ENCODE data around the gene AFF3.
"Not testable (repeated sequence)": the region's sequence is repeated elsewhere in the genome, so short reads cannot be mapped to it uniquely, and the experiment has no call there.

Gene AFF3

DNA sequence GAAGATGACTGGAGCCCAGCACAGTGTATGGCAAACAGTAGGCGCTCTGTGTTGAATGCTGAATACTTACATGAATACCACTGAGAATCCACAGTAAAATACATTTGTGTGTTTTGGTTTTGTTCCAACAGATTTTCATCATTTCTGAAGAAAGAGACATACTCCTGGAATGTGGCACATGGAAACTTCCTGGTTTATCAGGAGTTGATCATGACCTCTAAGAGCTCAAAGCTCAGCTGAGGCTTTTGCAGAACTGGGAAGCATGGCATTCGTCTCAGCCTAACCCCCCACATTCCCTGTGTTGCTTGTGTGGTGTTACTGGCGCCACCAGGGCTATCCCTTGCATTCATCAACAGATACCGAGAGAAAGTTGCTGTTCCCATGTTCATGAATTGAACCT is 335.6 kb downstream of the AFF3 start:
- in situ Hi-C loops (cut with HindIII; ENCODE audit: low sequenced_read_pairs) = no loop called here

DNA sequence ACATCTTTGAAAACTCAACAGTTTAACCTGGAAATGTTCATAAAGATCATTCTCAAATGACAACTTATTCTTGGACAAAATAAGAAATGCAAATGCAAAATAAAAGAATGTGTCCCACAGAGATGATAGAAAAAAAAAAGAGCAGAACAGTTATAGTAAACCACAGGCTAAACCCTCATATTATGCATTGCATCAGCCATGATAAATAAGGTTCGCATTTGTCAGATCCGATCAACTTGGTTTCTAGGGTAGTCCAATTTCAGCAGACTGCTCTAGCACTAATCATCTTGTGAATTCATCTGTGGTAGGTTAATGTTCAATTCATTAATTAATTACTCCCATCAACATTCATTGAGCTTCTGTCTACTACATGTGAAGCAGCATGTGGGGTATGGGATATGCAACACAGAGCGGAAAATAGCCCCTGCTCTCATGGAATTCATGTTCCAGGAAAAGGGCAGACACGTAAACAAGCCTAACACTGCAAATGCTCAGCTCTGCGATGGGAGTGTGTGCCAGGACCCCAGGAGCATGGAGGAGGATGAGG is 336.4 kb downstream of the AFF3 start:
- in situ Hi-C loops (cut with HindIII; ENCODE audit: low sequenced_read_pairs) = no loop called here

GRCh38 chr2:99803846-99804245 is 338.5 kb downstream of the AFF3 start:
- in situ Hi-C loops (cut with HindIII; ENCODE audit: low sequenced_read_pairs) = no loop called here

- in situ Hi-C loops (cut with HindIII; ENCODE audit: low sequenced_read_pairs) = no loop called here
These were observed 339.7 kb downstream of the AFF3 start for GRCh38 chr2:99802734-99803133.

- in situ Hi-C loops (cut with HindIII; ENCODE audit: low sequenced_read_pairs) = no loop called here
These were observed 341.0 kb downstream of the AFF3 start for GRCh38 chr2:99801327-99801901.

DNA sequence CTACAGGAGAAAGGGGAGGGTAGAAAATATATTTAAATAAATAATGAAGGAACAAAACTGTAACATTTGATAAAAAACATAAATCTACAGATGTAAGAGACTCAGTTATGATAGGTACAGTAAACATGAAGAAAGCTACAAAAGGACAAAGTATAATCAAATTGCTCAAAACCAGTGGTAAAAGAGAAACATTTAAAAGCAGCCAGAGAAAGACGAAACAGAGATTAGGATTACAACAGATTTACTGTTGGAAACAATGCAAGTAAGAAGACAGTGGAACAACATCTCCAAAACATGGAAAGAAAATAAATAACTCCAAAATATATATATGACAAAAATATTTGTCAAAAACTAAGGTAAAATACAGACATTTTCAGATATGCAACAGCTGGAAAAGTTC is 344.9 kb downstream of the AFF3 start:
- in situ Hi-C loops (cut with HindIII; ENCODE audit: low sequenced_read_pairs) = no loop called here

- in situ Hi-C loops (cut with HindIII; ENCODE audit: low sequenced_read_pairs) = no loop called here
These were observed 348.0 kb downstream of the AFF3 start for GRCh38 chr2:99794414-99794813.

GRCh38 chr2:99793022-99793421 is 349.4 kb downstream of the AFF3 start:
- in situ Hi-C loops (cut with HindIII; ENCODE audit: low sequenced_read_pairs) = no loop called here

GRCh38 chr2:99789849-99790248 is 352.5 kb downstream of the AFF3 start:
- in situ Hi-C loops (cut with HindIII; ENCODE audit: low sequenced_read_pairs) = no loop called here

GRCh38 chr2:99787769-99788382 is 354.5 kb downstream of the AFF3 start:
- in situ Hi-C loops (cut with HindIII; ENCODE audit: low sequenced_read_pairs) = no loop called here

DNA sequence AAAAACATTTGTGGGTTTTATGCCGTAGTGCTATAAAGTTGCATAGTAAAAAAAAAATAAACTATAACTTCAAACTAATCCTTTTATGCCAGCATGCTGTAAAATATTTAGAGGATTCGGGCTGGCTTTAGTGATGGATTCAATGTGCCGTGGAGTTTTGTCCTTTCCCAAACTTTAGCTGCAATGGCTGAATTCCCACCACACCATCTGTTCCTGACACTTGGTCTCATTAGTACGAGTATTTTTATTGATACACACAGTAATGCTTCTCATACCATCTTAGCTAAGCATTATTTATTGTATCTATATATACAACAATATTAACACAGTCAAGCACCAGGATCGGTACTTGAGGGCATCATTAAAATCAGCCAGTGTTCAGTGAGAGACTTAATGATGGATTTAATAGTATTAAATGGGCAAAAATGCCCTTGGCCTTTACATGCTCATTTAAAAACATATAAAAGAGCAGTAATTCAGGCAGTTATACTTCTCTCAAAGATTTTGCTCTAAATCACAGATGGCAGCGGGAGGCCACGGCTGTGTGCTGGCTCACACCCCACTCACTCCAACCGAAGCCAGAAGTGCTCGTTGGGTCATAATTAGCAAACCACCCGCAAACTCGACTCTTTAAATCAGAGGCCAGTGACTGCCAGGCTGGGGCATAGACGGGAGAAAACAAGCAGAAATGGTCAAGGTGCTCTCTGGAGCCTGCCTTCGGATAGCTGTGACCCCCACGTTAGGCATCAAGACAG is 355.6 kb downstream of the AFF3 start:
- in situ Hi-C loops (cut with HindIII; ENCODE audit: low sequenced_read_pairs) = no loop called here

DNA sequence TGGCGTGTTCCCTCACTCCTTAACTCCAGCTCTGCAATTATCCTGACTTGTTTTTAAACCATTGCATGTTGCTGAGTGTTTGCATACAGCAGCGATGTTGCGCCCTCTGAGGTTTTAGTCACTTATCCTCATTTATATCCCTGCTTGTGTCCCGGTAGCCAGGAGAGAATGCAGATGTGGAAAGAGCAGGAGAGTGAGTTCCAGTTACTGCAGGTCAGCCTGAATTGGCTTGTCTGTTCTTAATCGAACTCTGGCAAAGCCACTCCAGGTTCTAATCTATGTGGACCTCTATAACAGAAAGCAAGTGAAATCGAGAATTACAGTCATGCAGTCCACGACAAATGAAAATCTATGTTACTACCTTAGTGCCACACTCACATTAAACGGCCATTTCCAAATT is 357.4 kb downstream of the AFF3 start:
- in situ Hi-C loops (cut with HindIII; ENCODE audit: low sequenced_read_pairs) = no loop called here

DNA sequence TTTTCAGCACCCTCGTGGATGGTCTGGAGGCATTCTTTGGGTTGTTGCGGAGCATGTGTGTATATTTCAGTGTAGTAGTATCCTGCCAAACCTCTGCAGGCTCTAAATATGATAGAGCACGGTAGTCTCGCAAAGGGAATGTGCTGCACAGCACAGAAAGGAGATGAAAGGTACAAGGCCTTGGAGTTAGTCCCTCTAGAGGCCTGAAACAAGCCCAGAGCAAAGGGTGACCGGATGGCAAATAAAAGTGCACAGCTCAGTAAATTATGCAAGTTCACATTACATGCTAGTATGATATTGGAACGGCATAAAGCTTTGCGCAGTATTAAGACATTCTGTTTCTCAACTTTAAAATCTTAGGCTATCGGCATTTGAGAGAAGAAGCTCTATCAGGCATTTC is 358.1 kb downstream of the AFF3 start:
- in situ Hi-C loops (cut with HindIII; ENCODE audit: low sequenced_read_pairs) = no loop called here

GRCh38 chr2:99780276-99780675 is 362.1 kb downstream of the AFF3 start:
- in situ Hi-C loops (cut with HindIII; ENCODE audit: low sequenced_read_pairs) = no loop called here

GRCh38 chr2:99779276-99779675 is 363.1 kb downstream of the AFF3 start:
- in situ Hi-C loops (cut with HindIII; ENCODE audit: low sequenced_read_pairs) = no loop called here

- in situ Hi-C loops (cut with HindIII; ENCODE audit: low sequenced_read_pairs) = no loop called here
These were observed 364.6 kb downstream of the AFF3 start for GRCh38 chr2:99777656-99778290.

GRCh38 chr2:99776906-99777646 is 365.3 kb downstream of the AFF3 start:
- in situ Hi-C loops (cut with HindIII; ENCODE audit: low sequenced_read_pairs) = no loop called here

- in situ Hi-C loops (cut with HindIII; ENCODE audit: low sequenced_read_pairs) = no loop called here
These were observed 366.0 kb downstream of the AFF3 start for GRCh38 chr2:99776206-99776905.

DNA sequence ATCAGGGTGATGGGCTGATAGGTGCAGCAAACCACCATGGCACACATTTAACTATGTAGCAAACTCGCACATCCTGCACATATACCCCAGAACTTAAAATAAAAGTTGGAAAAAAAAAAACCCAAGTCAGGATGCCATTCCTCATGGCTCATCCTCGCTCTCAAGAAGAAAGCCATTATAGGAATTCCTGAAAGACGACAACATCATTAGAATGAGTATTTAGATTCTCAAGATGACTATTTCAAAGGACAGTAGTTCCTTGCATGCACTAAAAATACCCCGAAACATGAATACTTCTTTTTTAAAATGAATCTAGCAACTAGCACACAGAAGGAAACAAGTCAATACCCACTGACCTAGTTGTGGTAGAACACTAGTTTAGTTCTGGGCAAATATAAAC is 366.8 kb downstream of the AFF3 start:
- in situ Hi-C loops (cut with HindIII; ENCODE audit: low sequenced_read_pairs) = no loop called here

GRCh38 chr2:99773642-99774041 is 368.7 kb downstream of the AFF3 start:
- in situ Hi-C loops (cut with HindIII; ENCODE audit: low sequenced_read_pairs) = not testable (repeated sequence)
